GM15510 (cell line): Measurements from ENCODE around the gene SRRM2.

Experiments
- POLR2A ChIP-seq: IDR thresholded peaks from 3 replicates; pipeline ENCODE4 v1.6.1; 2011; ENCODE audit warnings: borderline replicate concordance; ENCODE audit not compliant: insufficient read length; ENCODE audit errors: extremely low read depth

SRRM2 gene

GRCh38 chr16:2710711-2711231 lies 41.7 kb upstream of the SRRM2 start:
- no peak for TF ChIP-seq POLR2A

- TF ChIP-seq POLR2A, result no peak
Observed at GRCh38 chr16:2711370-2712062, 40.9 kb upstream of the SRRM2 start.

- no peak for TF ChIP-seq POLR2A
Observed at GRCh38 chr16:2712063-2712441, 40.4 kb upstream of the SRRM2 start.

- TF ChIP-seq POLR2A, result no peak
Observed at GRCh38 chr16:2712546-2712945, 39.9 kb upstream of the SRRM2 start.

GRCh38 chr16:2713523-2713922 lies 38.9 kb upstream of the SRRM2 start:
- no peak for TF ChIP-seq POLR2A

- TF ChIP-seq POLR2A, result no peak
Observed at GRCh38 chr16:2713985-2714774, 38.3 kb upstream of the SRRM2 start.

GRCh38 chr16:2715064-2715463 lies 37.4 kb upstream of the SRRM2 start:
- TF ChIP-seq POLR2A, result no peak

GRCh38 chr16:2715519-2715918 lies 36.9 kb upstream of the SRRM2 start:
- no peak for TF ChIP-seq POLR2A

GRCh38 chr16:2715966-2716885 lies 36.2 kb upstream of the SRRM2 start:
- no peak for TF ChIP-seq POLR2A

GRCh38 chr16:2716948-2717347 lies 35.5 kb upstream of the SRRM2 start:
- no peak for TF ChIP-seq POLR2A

- TF ChIP-seq POLR2A, result no peak
Observed at GRCh38 chr16:2717383-2718263, 34.8 kb upstream of the SRRM2 start.

- TF ChIP-seq POLR2A, result no peak
Observed at GRCh38 chr16:2719328-2720063, 32.9 kb upstream of the SRRM2 start.

GRCh38 chr16:2720064-2720457 lies 32.4 kb upstream of the SRRM2 start, which contains the start of gene PRSS27:
Gene PRSS27 (minus strand): TSS chr16:2720224. CDS start chr16:2720160, 64 bp downstream.
- TF ChIP-seq POLR2A, result no peak
